Fibroblast of the aortic adventitia (primary cell): ENCODE measurements around the gene CEMIP. TPM values are rescaled to one million over a fixed set of nuclear protein-coding genes. Genes with fewer than 3 reads are reported as not detected.

Experiments
- DNase-seq: peaks from one replicate; pipeline ENCODE4 v3.0.0-alpha.2; 2010; ENCODE audit warnings: low read depth
- H3K4me3 ChIP-seq: 2 replicates; pipeline ENCODE4 v1.5.1; 2011; ENCODE audit warnings: low read depth, mild to moderate bottlenecking, control low read depth, low read length, moderate library complexity
- CTCF ChIP-seq: IDR thresholded peaks from 2 replicates; pipeline ENCODE4 v1.5.1; 2011; ENCODE audit warnings: mild to moderate bottlenecking, low read length, control low read depth, inconsistent platforms; ENCODE audit not compliant: insufficient read depth
- total RNA-seq: library from RNA; depleted of rRNA; stranded (reverse); fragments of >200 nt; gene quantifications from 2 replicates; pipeline ENCODE4 v1.2.3, GENCODE V29; 2012; ENCODE audit warnings: low replicate concordance

The CEMIP gene
- total RNA-seq, 1 donor = 225 TPM

DNA sequence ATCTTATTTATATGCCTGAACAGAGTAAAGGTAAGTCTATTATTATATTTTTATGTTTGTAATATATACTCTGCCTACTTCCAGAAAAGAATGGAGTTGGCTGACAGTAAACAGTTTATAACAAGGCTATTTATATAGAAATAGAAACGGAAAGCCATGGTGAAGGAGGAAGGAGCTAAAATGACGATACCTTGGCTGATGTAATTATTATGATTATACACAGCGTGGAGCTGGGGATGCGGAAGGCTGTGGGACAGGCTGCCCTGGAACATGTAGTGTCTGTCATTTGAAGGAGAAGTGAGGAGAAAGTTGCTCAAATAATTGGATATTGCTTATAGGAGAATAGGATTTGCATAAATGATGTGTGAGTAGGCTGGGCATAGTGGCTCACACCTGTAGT lies 37.8 kb downstream of the CEMIP start:
- TF ChIP-seq CTCF = no peak

GRCh38 chr15:80817901-80818300 lies 38.7 kb downstream of the CEMIP start:
- no peak for DNase-seq

More for the DNA sequence above, 37.8 kb downstream of the CEMIP start:
- DNase-seq = no peak
- H3K4me3 ChIP-seq = no peak overlapping the region

DNA sequence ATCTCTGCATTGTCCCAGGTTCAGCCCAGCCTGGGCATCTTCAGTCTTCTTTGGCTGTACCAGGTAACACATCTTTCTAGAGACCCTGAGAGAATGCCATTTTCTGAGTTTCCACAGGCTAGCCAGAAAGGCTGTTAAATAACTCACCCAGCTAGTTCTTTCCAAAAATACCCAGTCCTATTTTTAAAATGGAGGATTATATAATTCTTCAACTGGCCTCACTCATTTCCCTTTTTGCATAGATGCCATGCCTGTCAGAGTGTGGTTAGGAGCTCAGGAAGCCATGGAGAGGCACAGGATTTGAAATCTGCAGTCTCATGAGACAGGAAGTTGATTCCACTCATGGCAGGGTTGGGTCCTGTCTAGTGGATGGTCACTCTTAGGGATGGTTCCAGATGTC lies 39.8 kb downstream of the CEMIP start:
- TF ChIP-seq CTCF = no peak
- no peak overlapping the region for H3K4me3 ChIP-seq
- DNase-seq = no peak

More at GRCh38 chr15:80817901-80818300, 38.7 kb downstream of the CEMIP start:
- no peak overlapping the region for H3K4me3 ChIP-seq
- no peak for TF ChIP-seq CTCF

- no peak overlapping the region for H3K4me3 ChIP-seq
- DNase-seq = no peak
- TF ChIP-seq CTCF = no peak
Measured at GRCh38 chr15:80820092-80820491, 40.9 kb downstream of the CEMIP start.

GRCh38 chr15:80822256-80822655 lies 43.1 kb downstream of the CEMIP start:
- DNase-seq = no peak
- no peak overlapping the region for H3K4me3 ChIP-seq
- TF ChIP-seq CTCF = no peak

GRCh38 chr15:80822676-80823075 lies 43.5 kb downstream of the CEMIP start:
- DNase-seq = no peak
- no peak for TF ChIP-seq CTCF
- H3K4me3 ChIP-seq = no peak overlapping the region

- DNase-seq = no peak
- H3K4me3 ChIP-seq = no peak overlapping the region
- TF ChIP-seq CTCF = no peak
Measured at GRCh38 chr15:80823120-80823519, 44.0 kb downstream of the CEMIP start.
